HG03095 (cell line): ENCODE measurements around the gene PLA2G3.

ENCODE experiments used
- ATAC-seq: cut with Tn5 transposase; IDR thresholded peaks from one replicate; pipeline ENCODE4 v1.9.1; 2021; ENCODE audit warnings: moderate library complexity; ENCODE audit not compliant: unreplicated experiment

PLA2G3 gene

GRCh38 chr22:31087744-31088215 lies 52.5 kb downstream of the PLA2G3 start:
- ATAC-seq: no peak

DNA sequence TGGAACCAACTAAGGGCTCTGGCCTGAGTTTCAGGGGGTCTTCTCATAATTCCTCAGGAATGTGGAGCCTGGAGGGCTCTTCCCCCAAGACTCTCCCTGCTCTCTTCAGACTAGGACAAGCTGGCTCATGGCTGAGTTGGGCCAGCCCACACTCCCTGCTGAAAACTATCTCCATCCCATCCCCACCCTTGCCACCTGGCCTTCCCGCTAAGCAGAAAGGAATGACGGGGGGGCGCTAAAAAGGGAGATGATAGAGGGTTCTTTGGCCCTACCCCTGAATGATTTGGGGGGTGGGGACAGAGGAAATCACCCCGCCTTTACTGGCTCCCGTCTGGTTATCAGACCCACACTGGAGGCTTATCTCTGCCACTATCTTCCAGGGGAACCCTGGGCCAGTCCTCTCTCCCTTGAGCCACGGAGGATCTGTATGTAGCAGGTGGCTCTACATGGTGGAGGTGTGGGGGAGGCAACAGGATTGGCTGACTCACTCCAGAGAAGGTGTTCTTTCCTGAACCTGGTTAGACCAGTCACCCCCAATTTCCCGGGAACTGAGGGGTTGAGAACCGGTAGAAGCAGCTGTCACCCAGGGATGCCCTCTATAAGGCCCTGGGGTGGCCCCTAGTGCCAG lies 53.5 kb downstream of the PLA2G3 start:
- no peak for ATAC-seq

DNA sequence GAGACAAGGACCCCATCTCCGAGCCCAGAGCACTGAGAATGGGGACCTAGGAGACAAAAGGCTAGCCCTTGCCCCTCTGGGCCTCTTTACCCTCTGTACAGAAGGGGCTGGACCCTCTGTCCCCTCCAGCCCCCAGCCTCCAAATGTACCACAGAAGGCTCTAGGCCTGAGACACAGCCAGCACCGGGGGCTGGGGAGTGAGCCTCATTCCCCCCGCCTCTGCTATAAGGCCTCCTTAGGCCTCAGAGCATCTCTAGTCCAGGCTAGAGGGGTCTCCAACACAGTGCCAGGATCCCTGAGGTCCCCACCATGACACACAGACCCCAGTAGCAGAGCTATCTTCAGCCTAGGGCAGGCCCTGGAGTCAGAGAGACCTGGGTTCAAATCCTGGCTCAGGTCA lies 54.4 kb downstream of the PLA2G3 start:
- ATAC-seq: no peak

GRCh38 chr22:31085493-31085824 lies 54.8 kb downstream of the PLA2G3 start:
- no peak for ATAC-seq

GRCh38 chr22:31084811-31085492 lies 55.4 kb downstream of the PLA2G3 start:
- ATAC-seq: peak; percentile 56
